Right lobe of liver (tissue), 6 donors: ENCODE results near the gene PRSS38. TPM values are rescaled to one million over a fixed set of nuclear protein-coding genes. Genes with fewer than 3 reads are reported as not detected.

Source experiments
- ATAC-seq, 4 donors: fragments of 200-7000 bp; cut with Tn5 transposase; one replicate each; pipeline ENCODE4 v1.9.1; 2020; ENCODE audit warnings: mild to moderate bottlenecking in 4 of 4, moderate library complexity in 4 of 4
- DNase-seq, 3 donors: peaks; one replicate each; pipeline ENCODE4 v3.0.0-alpha.2; 2020
- H3K27ac ChIP-seq, 3 donors: fragments of 200-600 bp; one replicate each; pipeline ENCODE4 v1.8.0; 2022
- H3K27me3 ChIP-seq, 2 donors: fragments of 200-600 bp; one replicate each; pipeline ENCODE4 v1.8.0; 2022
- H3K36me3 ChIP-seq, 4 donors: fragments of 200-600 bp; sonication (generic) in 1 of 4; one replicate each; pipeline versions ENCODE4 v1.5.1 to v1.8.0; 2017 to 2022; ENCODE audit warnings: control low read depth in 1 of 4
- H3K4me1 ChIP-seq, 4 donors: fragments of 200-600 bp; sonication (generic) in 1 of 4; one replicate each; pipeline versions ENCODE4 v1.5.1 to v1.8.0; 2017 to 2022; ENCODE audit warnings: control low read depth in 1 of 4
- H3K4me3 ChIP-seq, 3 donors: fragments of 200-600 bp; one replicate each; pipeline ENCODE4 v1.8.0; 2022
- H3K9me3 ChIP-seq, 4 donors: fragments of 200-600 bp; sonication (generic) in 1 of 4; one replicate each; pipeline versions ENCODE4 v1.5.1 to v1.8.0; 2017 to 2022; ENCODE audit warnings: control low read depth in 1 of 4
- CTCF ChIP-seq, 4 donors: fragments of 200-600 bp in 3 of 4; fragments of 450-650 bp in 1 of 4; IDR thresholded peaks; one replicate each; pipeline versions ENCODE4 v1.5.1 to v1.8.0; 2016 to 2022; ENCODE audit warnings: antibody characterized with exemption in 4 of 4, mild to moderate bottlenecking in 2 of 4
- POLR2A ChIP-seq: fragments of 450-650 bp; IDR thresholded peaks from one replicate; pipeline ENCODE4 v1.6.1; 2017; ENCODE audit warnings: antibody characterized with exemption, mild to moderate bottlenecking
- WGBS: methylation state at CpG from one replicate; pipeline ENCODE4 v1.1.6; 2018; ENCODE audit warnings: low coverage, low lambda C conversion rate; ENCODE audit not compliant: insufficient coverage; ENCODE audit errors: missing lambda C conversion rate; 5-methylcytosine and 5-hydroxymethylcytosine counted together
- intact Hi-C, 2 donors: fragments of 100-400 bp; cut with DNase I; formaldehyde crosslinking; loops; one replicate each; pipeline versions ENCODE4 v1.11.2 to v1.14.1; 2022
- total RNA-seq, 6 experiments: library from RNA; depleted of rRNA in 2 of 6; stranded (reverse); fragments of >200 nt in 2 of 6; fragmentation: NEBNext Ultra II Directional in 3 of 6; extraction: Animal tissue kit (Norgen Biotek cat#: 25700) in 3 of 6; gene quantifications; one replicate each; pipeline versions ENCODE4 v1.1.0 to v1.2.4, GENCODE V29; 2016 to 2023
- donor health status: DM: no; HTN: yes; CAD: no.
- donor health status: DM: no; HTN: no; CAD: no.
- donor health status: DM: no; HTN: no; CAD: no.
- donor health status: DM: no; HTN: yes; CAD: no.
- donor health status: DM: no; HTN: yes; CAD: no.

Gene PRSS38
- total RNA-seq, 6 experiments from 2014 or later, result not detected

GRCh38 chr1:227890451-227891222 is 75.2 kb downstream of the PRSS38 start:
- TF ChIP-seq CTCF (IDR thresholded peaks at IDR 0.05) (no peak), POLR2A (no peak)
- H3K27ac ChIP-seq, result no peak overlapping the region
- no peaks in the 10 kb centered on the region for H3K4me1 ChIP-seq
- no peaks in the 10 kb centered on the region for H3K36me3 ChIP-seq
- ATAC-seq, result no peak
- H3K27me3 ChIP-seq, result no peaks in the 10 kb centered on the region
- H3K9me3 ChIP-seq, result no peaks in the 10 kb centered on the region
- WGBS, result 17% methylated on average over 1 of the region's 13 CpGs
- peak in 1 of 3 donors; percentile 42 for DNase-seq
- no peak overlapping the region for H3K4me3 ChIP-seq
- intact Hi-C loops, result no loop called here

- DNase-seq, result peak; percentile 15 to 41 (median 29)
These were observed 75.9 kb downstream of the PRSS38 start for GRCh38 chr1:227891223-227891954.

GRCh38 chr1:227891955-227892488 is 76.5 kb downstream of the PRSS38 start:
- Histone ChIP-seq H3K27me3 (no peaks in the 10 kb centered on the region), H3K9me3 (no peaks in the 10 kb centered on the region), H3K4me3 (no peak overlapping the region), H3K36me3 (no peaks in the 10 kb centered on the region), H3K27ac (no peak overlapping the region), H3K4me1 (no peaks in the 10 kb centered on the region)
- ATAC-seq, result no peak
- TF ChIP-seq CTCF (IDR thresholded peaks at IDR 0.05) (no peak), POLR2A (no peak)
- 73% methylated on average over 3 of the region's 6 CpGs for WGBS
- DNase-seq, result peak in 2 of 3 donors; percentile 5 to 24
- intact Hi-C loops, result no loop called here

More at GRCh38 chr1:227891223-227891954, 75.9 kb downstream of the PRSS38 start:
- H3K9me3 ChIP-seq, result no peaks in the 10 kb centered on the region
- H3K4me1 ChIP-seq, result no peaks in the 10 kb centered on the region
- TF ChIP-seq CTCF (IDR thresholded peaks at IDR 0.05) (no peak), POLR2A (no peak)
- intact Hi-C loops, result no loop called here
- H3K27me3 ChIP-seq, result no peaks in the 10 kb centered on the region
- no peak for ATAC-seq
- H3K36me3 ChIP-seq, result no peaks in the 10 kb centered on the region
- no peak overlapping the region for H3K4me3 ChIP-seq
- 60% methylated on average over 1 of the region's 19 CpGs for WGBS
- no peak overlapping the region for H3K27ac ChIP-seq

DNA sequence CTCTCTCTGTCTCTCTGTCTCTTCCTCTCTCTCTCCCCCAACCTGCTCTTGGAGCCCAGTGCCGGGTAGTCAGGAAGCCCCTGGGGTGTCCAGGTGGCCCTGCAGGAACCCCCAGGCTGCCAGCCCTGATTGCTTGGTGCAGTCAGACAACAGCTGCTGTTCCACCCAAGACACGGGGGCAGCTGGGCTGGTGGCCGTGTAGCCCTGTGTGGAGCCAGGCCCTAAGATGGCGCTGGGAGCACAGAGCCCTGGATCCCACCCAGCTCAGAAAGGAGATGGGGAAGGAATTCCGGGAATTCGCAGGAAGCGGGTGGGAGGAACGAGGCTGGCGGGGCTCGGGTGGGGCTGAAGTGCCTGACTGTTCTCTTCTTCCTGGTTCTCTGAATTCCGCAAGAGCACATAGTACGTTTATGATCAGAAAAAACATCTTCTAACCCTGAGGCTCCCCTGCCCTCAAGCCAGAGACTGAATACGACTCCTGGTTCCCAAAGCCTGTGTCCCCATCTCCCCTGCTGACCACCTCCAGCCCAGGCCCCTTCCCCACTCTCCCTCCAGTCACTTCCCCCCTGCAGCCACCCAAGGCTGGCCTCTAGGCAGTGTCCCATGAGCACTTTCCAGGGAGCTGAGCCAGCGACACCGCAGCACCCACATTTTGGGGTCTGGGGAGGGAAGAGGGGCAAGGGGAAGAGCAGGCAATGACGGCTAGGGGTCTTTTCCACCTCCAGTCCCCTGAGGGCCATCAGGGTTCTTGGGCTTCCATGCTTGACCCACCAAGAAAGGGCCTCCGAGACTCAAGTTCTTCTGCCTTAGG is 77.2 kb downstream of the PRSS38 start:
- peak in 2 of 3 donors; percentile 12 to 39 for DNase-seq
- ATAC-seq, result no peak
- TF ChIP-seq POLR2A, result no peak
- no peak for TF ChIP-seq CTCF (IDR thresholded peaks at IDR 0.05)
- no peaks in the 10 kb centered on the region for H3K4me1 ChIP-seq
- WGBS, result 37% methylated on average over 7 of the region's 17 CpGs
- no peak overlapping the region for H3K27ac ChIP-seq
- H3K4me3 ChIP-seq, result no peak overlapping the region
- H3K9me3 ChIP-seq, result no peaks in the 10 kb centered on the region
- no peaks in the 10 kb centered on the region for H3K36me3 ChIP-seq
- intact Hi-C loops, result no loop called here
- no peaks in the 10 kb centered on the region for H3K27me3 ChIP-seq
